ENCODE results near the gene NTMT1.

The NTMT1 gene

DNA sequence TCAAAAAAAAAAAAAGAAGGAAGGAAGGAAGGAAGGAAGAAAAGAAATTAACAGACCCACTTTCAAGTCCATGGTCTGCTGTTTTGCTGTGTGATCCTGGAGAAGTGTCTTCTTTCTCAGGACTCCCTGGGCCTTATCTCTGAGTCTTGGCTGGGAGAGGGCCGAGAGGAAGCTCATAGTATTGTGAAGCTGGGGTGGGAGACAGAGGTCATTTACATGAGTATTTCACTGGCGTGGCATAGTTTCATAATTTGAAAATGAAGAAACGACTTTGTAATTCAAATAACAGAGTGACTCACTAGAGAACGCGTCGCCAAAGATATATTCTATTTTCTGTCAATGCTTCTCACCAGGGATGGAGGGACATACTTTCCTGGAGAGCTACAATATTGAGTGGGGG is 2.6 kb upstream of the NTMT1 start:
- H3K9me3 ChIP-seq (ENCODE audit: severe bottlenecking) = no peaks in the 10 kb centered on the region
- H3K4me1 ChIP-seq (ENCODE audit: insufficient read depth, poor library complexity, severe bottlenecking) = peaks cover 18% of the 10 kb centered on the region
- H3K27me3 ChIP-seq (ENCODE audit: insufficient read depth, poor library complexity, severe bottlenecking) = no peaks in the 10 kb centered on the region
- H3K4me3 ChIP-seq (ENCODE audit: severe bottlenecking) = no peak overlapping the region
- ATAC-seq (ENCODE audit: low read depth) (no peak), DNase-seq (ENCODE audit: low spot score) (no peak)
- H3K27ac ChIP-seq (ENCODE audit: poor library complexity, severe bottlenecking) = no peak overlapping the region
- TF ChIP-seq, protein P1, sequence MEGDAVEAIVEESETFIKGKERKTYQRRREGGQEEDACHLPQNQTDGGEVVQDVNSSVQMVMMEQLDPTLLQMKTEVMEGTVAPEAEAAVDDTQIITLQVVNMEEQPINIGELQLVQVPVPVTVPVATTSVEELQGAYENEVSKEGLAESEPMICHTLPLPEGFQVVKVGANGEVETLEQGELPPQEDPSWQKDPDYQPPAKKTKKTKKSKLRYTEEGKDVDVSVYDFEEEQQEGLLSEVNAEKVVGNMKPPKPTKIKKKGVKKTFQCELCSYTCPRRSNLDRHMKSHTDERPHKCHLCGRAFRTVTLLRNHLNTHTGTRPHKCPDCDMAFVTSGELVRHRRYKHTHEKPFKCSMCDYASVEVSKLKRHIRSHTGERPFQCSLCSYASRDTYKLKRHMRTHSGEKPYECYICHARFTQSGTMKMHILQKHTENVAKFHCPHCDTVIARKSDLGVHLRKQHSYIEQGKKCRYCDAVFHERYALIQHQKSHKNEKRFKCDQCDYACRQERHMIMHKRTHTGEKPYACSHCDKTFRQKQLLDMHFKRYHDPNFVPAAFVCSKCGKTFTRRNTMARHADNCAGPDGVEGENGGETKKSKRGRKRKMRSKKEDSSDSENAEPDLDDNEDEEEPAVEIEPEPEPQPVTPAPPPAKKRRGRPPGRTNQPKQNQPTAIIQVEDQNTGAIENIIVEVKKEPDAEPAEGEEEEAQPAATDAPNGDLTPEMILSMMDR (IDR thresholded peaks at IDR 0.05; ENCODE audit: poor library complexity, severe bottlenecking) = no peak
- H3K36me3 ChIP-seq (ENCODE audit: low read depth) = peaks cover 10% of the 10 kb centered on the region; the same call in 1 of the 2 replicates

DNA sequence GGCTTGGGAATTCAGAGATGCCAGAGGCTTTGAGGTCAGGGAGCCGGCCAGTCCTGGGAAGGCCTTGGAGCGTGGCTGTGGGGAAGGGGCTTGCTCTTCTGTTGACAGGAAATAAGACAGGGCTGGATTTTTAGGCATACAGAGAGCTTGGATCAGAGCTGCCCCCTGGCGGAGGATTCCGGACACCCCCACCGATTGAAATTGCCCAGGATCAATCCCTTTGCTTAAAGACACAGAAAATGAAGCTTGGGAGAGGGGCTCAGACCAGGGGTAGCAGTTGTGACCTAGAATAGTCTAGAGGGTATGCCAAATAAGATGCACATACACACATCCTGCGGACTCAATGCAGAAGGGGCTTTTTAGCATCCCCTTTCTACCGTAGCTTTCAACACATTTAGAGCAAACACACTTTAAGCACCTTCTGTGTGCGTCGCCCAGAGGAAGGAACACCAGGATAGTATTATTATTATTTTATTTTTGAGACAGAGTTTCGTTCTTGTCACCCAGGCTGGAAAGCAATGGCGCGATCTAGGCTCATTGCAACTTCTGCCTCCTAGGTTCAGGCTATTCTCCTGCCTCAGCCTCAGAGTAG is 1.7 kb upstream of the NTMT1 start:
- H3K9me3 ChIP-seq (ENCODE audit: severe bottlenecking) = no peaks in the 10 kb centered on the region
- H3K27ac ChIP-seq (ENCODE audit: poor library complexity, severe bottlenecking) = peak overlapping the region; percentile 61
- peaks cover 19% of the 10 kb centered on the region; the same call in 1 of the 2 replicates for H3K36me3 ChIP-seq (ENCODE audit: low read depth)
- DNase-seq (ENCODE audit: low spot score) (no peak), ATAC-seq (ENCODE audit: low read depth) (no peak)
- TF ChIP-seq, protein P1 (IDR thresholded peaks at IDR 0.05; ENCODE audit: poor library complexity, severe bottlenecking) = peak; percentile 91
- peaks cover 18% of the 10 kb centered on the region for H3K4me1 ChIP-seq (ENCODE audit: insufficient read depth, poor library complexity, severe bottlenecking)
- no peak overlapping the region for H3K4me3 ChIP-seq (ENCODE audit: severe bottlenecking)
- no peaks in the 10 kb centered on the region for H3K27me3 ChIP-seq (ENCODE audit: insufficient read depth, poor library complexity, severe bottlenecking)

DNA sequence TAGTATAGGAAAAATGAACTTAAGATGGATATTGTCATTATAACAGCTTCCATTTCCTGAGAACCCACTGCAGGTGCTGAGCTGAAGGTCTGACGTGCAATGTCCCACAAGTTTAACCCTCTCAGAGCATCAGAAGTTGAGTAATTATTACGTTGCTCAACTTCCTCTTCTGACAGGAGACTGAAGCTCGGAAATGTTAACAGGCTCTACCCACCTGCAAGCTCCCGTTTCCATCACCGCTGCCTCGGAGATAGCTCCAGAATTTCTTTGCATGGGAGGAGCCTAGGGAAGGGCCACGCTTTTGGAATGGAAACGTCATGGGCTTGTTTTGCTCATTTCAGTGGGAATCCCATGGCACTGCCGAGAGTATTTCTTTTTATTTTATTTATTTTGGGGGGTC is 1.0 kb upstream of the NTMT1 start:
- TF ChIP-seq, protein P1 (IDR thresholded peaks at IDR 0.05; ENCODE audit: poor library complexity, severe bottlenecking) = no peak
- Histone ChIP-seq H3K4me3 (ENCODE audit: severe bottlenecking) (peak overlapping the region; percentile 82), H3K9me3 (ENCODE audit: severe bottlenecking) (no peaks in the 10 kb centered on the region), H3K36me3 (ENCODE audit: low read depth) (peaks cover 19% of the 10 kb centered on the region; the same call in 1 of the 2 replicates), H3K27ac (ENCODE audit: poor library complexity, severe bottlenecking) (peak overlapping the region; percentile 61), H3K27me3 (ENCODE audit: insufficient read depth, poor library complexity, severe bottlenecking) (no peaks in the 10 kb centered on the region), H3K4me1 (ENCODE audit: insufficient read depth, poor library complexity, severe bottlenecking) (peaks cover 18% of the 10 kb centered on the region)
- DNase-seq (ENCODE audit: low spot score) = no peak
- ATAC-seq (ENCODE audit: low read depth) = peak; percentile 69

DNA sequence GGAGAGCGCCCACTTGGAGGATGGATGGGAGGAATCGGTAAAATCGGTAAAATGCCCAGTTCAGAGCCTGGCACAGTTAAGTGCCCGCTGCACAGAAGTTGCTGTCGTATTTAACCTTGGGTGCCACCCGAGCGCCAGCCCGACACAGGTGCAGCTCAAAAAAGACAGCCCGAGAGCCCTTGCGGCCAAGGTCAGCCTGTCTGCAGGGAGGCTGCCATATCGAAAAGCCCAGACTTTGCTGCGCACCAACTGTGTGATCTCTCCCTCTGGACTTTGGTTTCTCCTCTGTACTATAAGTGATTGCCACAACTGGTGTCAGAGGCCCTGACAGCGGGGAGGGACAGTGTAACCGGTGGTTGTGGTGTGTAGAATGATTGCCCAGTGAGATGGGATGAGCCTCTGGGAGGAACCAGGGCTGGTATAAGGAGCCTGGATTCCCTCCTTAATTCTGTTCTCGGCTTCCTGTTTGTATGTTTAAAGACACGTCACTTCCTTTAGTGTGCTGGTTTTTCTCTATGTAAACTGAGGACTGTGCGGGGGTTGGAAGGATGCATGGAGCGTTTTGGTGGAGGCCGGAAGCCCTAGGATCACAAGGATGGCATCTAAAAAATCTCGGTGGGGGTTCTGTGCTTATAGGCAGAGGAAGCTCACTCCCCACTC is 792 bp downstream of the NTMT1 start:
- TF ChIP-seq, protein P1 (IDR thresholded peaks at IDR 0.05; ENCODE audit: poor library complexity, severe bottlenecking) = no peak
- DNase-seq (ENCODE audit: low spot score) (no peak), ATAC-seq (ENCODE audit: low read depth) (peak; percentile 33)
- Histone ChIP-seq H3K27me3 (ENCODE audit: insufficient read depth, poor library complexity, severe bottlenecking) (no peaks in the 10 kb centered on the region), H3K27ac (ENCODE audit: poor library complexity, severe bottlenecking) (peak overlapping the region; percentile 61), H3K36me3 (ENCODE audit: low read depth) (peaks cover 21% of the 10 kb centered on the region), H3K4me1 (ENCODE audit: insufficient read depth, poor library complexity, severe bottlenecking) (peaks cover 18% of the 10 kb centered on the region), H3K9me3 (ENCODE audit: severe bottlenecking) (no peaks in the 10 kb centered on the region), H3K4me3 (ENCODE audit: severe bottlenecking) (peak overlapping the region; percentile 82)

Data from RWPE2 (cell line).